ENCODE measurements around the gene MOG. TPM values are rescaled to one million over a fixed set of nuclear protein-coding genes. Genes with fewer than 3 reads are reported as not detected.

Gene MOG
- polyA plus RNA-seq, 2 of the 4 experiments (the other 2 are of a cell fraction): not detected

- Histone ChIP-seq H3K27ac (no peak overlapping the region), H3K9me3 (no peaks in the 10 kb centered on the region), H3K4me3 (no peak overlapping the region), H3K4me1 (no peaks in the 10 kb centered on the region), H3K4me2 (no peak overlapping the region)
- ChIA-PET CTCF (interaction anchor here (1.0 to 1.2 kb wide), 2 partner anchors 11 to 32 kb away, joined by 3 to 4 read pairs; no protein-coding TSS in a partner anchor), POLR2A (no interaction called here)
- ATAC-seq (no peak), DNase-seq (ENCODE audit: low read depth in 1 of 2, low spot score in 1 of 2) (no peak), FAIRE-seq (no peak)
- 40% methylated on average over 12 of the region's 15 CpGs for WGBS (ENCODE audit: missing lambda C conversion rate)
- TF ChIP-seq HMGXB4 (CRISPR knock-in tag; IDR thresholded peaks at IDR 0.05; ENCODE audit: borderline replicate concordance) (no peak), RAD21 (conservative IDR thresholded peaks at IDR 0.05 in 1 of 2, IDR thresholded peaks at IDR 0.05 in 1 of 2) (peak in 1 of 2 experiments; percentile 15; a peak in 1 of 5 replicates)
Measured at GRCh38 chr6:29685718-29686326, 28.9 kb downstream of the MOG start.

DNA sequence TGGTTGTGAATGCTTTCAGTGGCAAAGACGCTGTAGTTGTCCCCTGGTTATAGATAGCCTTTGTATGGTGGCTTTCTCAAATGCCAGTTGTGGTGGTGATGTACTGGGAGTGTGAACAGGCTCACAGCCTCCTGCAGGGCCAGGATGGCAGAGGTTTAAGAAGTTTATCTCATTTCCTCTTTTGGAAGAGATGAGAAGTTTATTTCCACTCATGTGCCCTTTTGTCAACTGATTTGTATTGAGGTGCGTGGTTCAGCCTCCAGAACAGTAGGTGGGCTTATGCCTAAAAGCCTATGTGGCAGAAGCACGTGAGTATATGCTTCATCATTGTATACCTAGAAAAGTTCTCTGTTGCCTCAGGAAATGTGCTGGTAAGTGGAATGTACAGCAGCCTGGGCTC is 37.7 kb downstream of the MOG start:
- TF ChIP-seq NFE2L2 (conservative IDR thresholded peaks at IDR 0.05; ENCODE audit: low read length) (no peak), ZC3H11A (IDR thresholded peaks at IDR 0.05) (no peak), HOXB5 (CRISPR knock-in tag; IDR thresholded peaks at IDR 0.05) (no peak), NPAS2 (CRISPR knock-in tag; IDR thresholded peaks at IDR 0.05; ENCODE audit: borderline replicate concordance) (no peak)
- POLR2A ChIA-PET: no interaction called here
- DNase-seq (ENCODE audit: low read depth in 1 of 2, low spot score in 1 of 2): no peak
- no peak for ATAC-seq
- Histone ChIP-seq H3K4me1 (no peaks in the 10 kb centered on the region), H3K4me3 (no peak overlapping the region), H3K4me2 (no peak overlapping the region), H3K27ac (no peak overlapping the region), H3K9me3 (0 out of 3 replicates have a peak, but pooled peaks cover 6% of the 10 kb centered on the region)
- FAIRE-seq: no peak
- CTCF ChIA-PET: interaction anchor here (1.5 to 2.5 kb wide), 2 partner anchors 11 to 15 kb away, joined by 5 to 8 read pairs; no protein-coding TSS in a partner anchor
- 23% methylated on average over 3 of the region's 3 CpGs for WGBS (ENCODE audit: missing lambda C conversion rate)

- peak; percentile 47 to 78; a peak in 4 of 6 replicates for ATAC-seq
- H3K27ac ChIP-seq: no peak overlapping the region
- H3K4me2 ChIP-seq: no peak overlapping the region
- WGBS (ENCODE audit: missing lambda C conversion rate): 56% methylated on average over 7 of the region's 10 CpGs
- DNase-seq (ENCODE audit: low read depth in 1 of 2, low spot score in 1 of 2): peak; percentile 18 to 20
- H3K4me3 ChIP-seq: no peak overlapping the region
- CTCF ChIA-PET: interaction anchor here (0.9 to 2.7 kb wide), 10 partner anchors 9 to 281 kb away, joined by 3 to 15 read pairs (median 4); partner anchors contain the start of gene ZFP57
- POLR2A ChIA-PET: interaction anchor here (1.3 kb wide), 1 partner anchor 46 kb away, joined by 6 read pairs; no protein-coding TSS in a partner anchor
- H3K9me3 ChIP-seq: 0 out of 3 replicates have a peak, but pooled peaks cover 6% of the 10 kb centered on the region
- no peak for FAIRE-seq
- no peaks in the 10 kb centered on the region for H3K4me1 ChIP-seq
- TF ChIP-seq CEBPB (IDR thresholded peaks at IDR 0.05) (no peak), MAFK (IDR thresholded peaks at IDR 0.05; ENCODE audit: partially characterized antibody) (no peak), CTCF (IDR thresholded peaks at IDR 0.05) (peak; percentile 35; the same call in 2 of the 3 replicates), PHF8 (IDR thresholded peaks at IDR 0.05; ENCODE audit: borderline replicate concordance, low read depth) (no peak)
Measured at GRCh38 chr6:29696147-29697125, 39.5 kb downstream of the MOG start.

DNA sequence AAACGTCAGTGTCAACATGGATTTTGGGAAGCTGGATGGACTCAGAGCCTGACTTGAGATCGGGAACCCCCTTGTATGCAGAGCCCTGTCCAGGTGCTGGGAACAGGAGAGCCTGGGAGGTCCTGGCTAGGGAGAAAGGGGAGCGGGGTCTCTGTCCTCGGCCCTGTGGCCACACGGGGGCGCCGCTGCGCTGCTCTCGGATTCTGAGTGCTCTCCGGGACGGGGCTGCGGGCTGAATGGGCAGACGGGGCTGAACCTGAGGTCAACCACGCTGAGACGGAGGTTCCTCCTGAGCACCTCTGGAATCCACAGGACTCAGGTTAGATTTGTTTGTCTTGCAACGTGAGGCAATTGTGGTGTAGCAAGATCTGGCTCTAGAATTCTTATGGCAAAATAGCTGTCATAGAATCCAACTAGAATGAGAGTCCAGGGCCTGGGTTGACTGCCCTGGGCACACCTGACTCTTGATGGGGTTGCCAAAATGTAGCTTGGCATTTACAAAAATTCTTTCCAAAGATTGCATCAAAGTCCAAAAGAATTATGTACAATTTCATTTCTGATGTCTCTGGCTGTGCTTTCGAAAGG is 45.7 kb downstream of the MOG start:
- DNase-seq (ENCODE audit: low read depth in 1 of 2, low spot score in 1 of 2) (peak; percentile 41 to 56), FAIRE-seq (no peak), ATAC-seq (peak; percentile 86 to 99)
- Histone ChIP-seq H3K4me2 (peak overlapping the region; percentile 34; the same call in 1 of the 3 replicates), H3K27ac (no peak overlapping the region), H3K4me3 (no peak overlapping the region), H3K9me3 (no peaks in the 10 kb centered on the region), H3K4me1 (no peaks in the 10 kb centered on the region)
- TF ChIP-seq, protein P1, sequence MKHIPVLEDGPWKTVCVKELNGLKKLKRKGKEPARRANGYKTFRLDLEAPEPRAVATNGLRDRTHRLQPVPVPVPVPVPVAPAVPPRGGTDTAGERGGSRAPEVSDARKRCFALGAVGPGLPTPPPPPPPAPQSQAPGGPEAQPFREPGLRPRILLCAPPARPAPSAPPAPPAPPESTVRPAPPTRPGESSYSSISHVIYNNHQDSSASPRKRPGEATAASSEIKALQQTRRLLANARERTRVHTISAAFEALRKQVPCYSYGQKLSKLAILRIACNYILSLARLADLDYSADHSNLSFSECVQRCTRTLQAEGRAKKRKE (CRISPR knock-in tag; IDR thresholded peaks at IDR 0.05; ENCODE audit: low read depth): no peak
- TF ChIP-seq CEBPB (IDR thresholded peaks at IDR 0.05) (no peak), CTCF (IDR thresholded peaks at IDR 0.05) (peak; percentile 61), SMC3 (IDR thresholded peaks at IDR 0.05) (peak; percentile 32; the same call in 2 of the 3 replicates), NPAS2 (CRISPR knock-in tag; IDR thresholded peaks at IDR 0.05; ENCODE audit: borderline replicate concordance) (no peak), RAD21 (conservative IDR thresholded peaks at IDR 0.05 in 1 of 2, IDR thresholded peaks at IDR 0.05 in 1 of 2) (peak; percentile 39 to 54; a peak in 3 of 5 replicates)
- WGBS (ENCODE audit: missing lambda C conversion rate): 14% methylated on average over 8 of the region's 17 CpGs
- ChIA-PET CTCF (interaction anchor here (0.6 to 2.4 kb wide), 15 partner anchors 10 to 433 kb away, joined by 3 to 13 read pairs (median 3); no protein-coding TSS in a partner anchor), POLR2A (no interaction called here)
